ENCODE data around the gene ITGB5.
A peak's percentile ranks its signal among the peaks of the same experiment; 100 is the strongest.
"Not testable (repeated sequence)": the region's sequence is repeated elsewhere in the genome, so short reads cannot be mapped to it uniquely, and the experiment has no call there.

The ITGB5 gene

GRCh38 chr3:124832782-124833709 lies 54.1 kb downstream of the ITGB5 start:
- DNase-seq = no peak

- no peak for DNase-seq
Measured at GRCh38 chr3:124831628-124832199, 55.5 kb downstream of the ITGB5 start.

GRCh38 chr3:124829819-124830554 lies 57.2 kb downstream of the ITGB5 start:
- no peak for DNase-seq

- no peak for DNase-seq
Measured at GRCh38 chr3:124829178-124829818, 57.9 kb downstream of the ITGB5 start.

GRCh38 chr3:124827476-124828206 lies 59.5 kb downstream of the ITGB5 start:
- not testable (repeated sequence) for DNase-seq

- no peak for DNase-seq
Measured at GRCh38 chr3:124826703-124827102, 60.5 kb downstream of the ITGB5 start.

GRCh38 chr3:124824286-124824915 lies 62.8 kb downstream of the ITGB5 start:
- DNase-seq = no peak

- no peak for DNase-seq
Measured at GRCh38 chr3:124823648-124824047, 63.5 kb downstream of the ITGB5 start.

- DNase-seq = no peak
Measured at GRCh38 chr3:124823206-124823605, 64.0 kb downstream of the ITGB5 start.

GRCh38 chr3:124821356-124821755 lies 65.8 kb downstream of the ITGB5 start:
- no peak for DNase-seq

- DNase-seq = no peak
Measured at GRCh38 chr3:124818398-124819091, 68.6 kb downstream of the ITGB5 start.

- DNase-seq = no peak
Measured at GRCh38 chr3:124817079-124817478, 70.1 kb downstream of the ITGB5 start.

- DNase-seq = no peak
Measured at GRCh38 chr3:124816206-124816605, 71.0 kb downstream of the ITGB5 start.

GRCh38 chr3:124815781-124816180 lies 71.4 kb downstream of the ITGB5 start:
- DNase-seq = no peak

- no peak for DNase-seq
Measured at GRCh38 chr3:124814620-124815421, 72.3 kb downstream of the ITGB5 start.

GRCh38 chr3:124813541-124813940 lies 73.6 kb downstream of the ITGB5 start:
- DNase-seq = no peak

GRCh38 chr3:124812291-124813265 lies 74.6 kb downstream of the ITGB5 start:
- DNase-seq = peak; percentile 30

- DNase-seq = peak; percentile 8
Measured at GRCh38 chr3:124811436-124811835, 75.7 kb downstream of the ITGB5 start.

- DNase-seq = no peak
Measured at GRCh38 chr3:124810970-124811369, 76.2 kb downstream of the ITGB5 start.
